NCI-H446 treated with DMSO at 0.1 percent for 48 hours (cell line): Measurements from ENCODE around the gene ZBTB16.

ENCODE experiments used
- DNase-seq: peaks from one replicate; lab custom pipeline; 2025; lab: John Stamatoyannopoulos, UW

Gene ZBTB16

GRCh38 chr11:114130629-114131277, 71.2 kb downstream of the ZBTB16 start:
- no peak for DNase-seq

- DNase-seq: no peak
Observed at GRCh38 chr11:114131461-114131864, 72.0 kb downstream of the ZBTB16 start.

- DNase-seq: no peak
Observed at GRCh38 chr11:114132417-114132816, 72.9 kb downstream of the ZBTB16 start.

- no peak for DNase-seq
Observed at GRCh38 chr11:114132944-114133394, 73.5 kb downstream of the ZBTB16 start.

- DNase-seq: no peak
Observed at GRCh38 chr11:114133548-114134329, 74.2 kb downstream of the ZBTB16 start.

- DNase-seq: no peak
Observed at GRCh38 chr11:114134870-114135269, 75.4 kb downstream of the ZBTB16 start.

GRCh38 chr11:114135737-114136151, 76.2 kb downstream of the ZBTB16 start:
- DNase-seq: no peak

- no peak for DNase-seq
Observed at GRCh38 chr11:114136686-114137640, 77.5 kb downstream of the ZBTB16 start.

GRCh38 chr11:114137838-114138237, 78.3 kb downstream of the ZBTB16 start:
- DNase-seq: no peak

- DNase-seq: no peak
Observed at GRCh38 chr11:114138411-114138810, 78.9 kb downstream of the ZBTB16 start.

- no peak for DNase-seq
Observed at GRCh38 chr11:114140826-114141225, 81.3 kb downstream of the ZBTB16 start.

- no peak for DNase-seq
Observed at GRCh38 chr11:114141863-114142580, 82.5 kb downstream of the ZBTB16 start.

- DNase-seq: no peak
Observed at GRCh38 chr11:114142707-114143106, 83.2 kb downstream of the ZBTB16 start.

GRCh38 chr11:114145166-114145775, 85.8 kb downstream of the ZBTB16 start:
- no peak for DNase-seq

- DNase-seq: no peak
Observed at GRCh38 chr11:114147375-114148012, 88.0 kb downstream of the ZBTB16 start.

GRCh38 chr11:114148013-114148382, 88.5 kb downstream of the ZBTB16 start:
- no peak for DNase-seq

- DNase-seq: no peak
Observed at GRCh38 chr11:114149689-114150407, 90.3 kb downstream of the ZBTB16 start.

- DNase-seq: no peak
Observed at GRCh38 chr11:114150671-114151070, 91.2 kb downstream of the ZBTB16 start.

GRCh38 chr11:114151631-114152030, 92.1 kb downstream of the ZBTB16 start:
- no peak for DNase-seq

GRCh38 chr11:114152162-114152561, 92.7 kb downstream of the ZBTB16 start:
- DNase-seq: no peak
